HFFc6 (cell line): ENCODE data around the gene AMOTL1. TPM values are rescaled to one million over a fixed set of nuclear protein-coding genes. Genes with fewer than 3 reads are reported as not detected.
A peak's percentile ranks its signal among the peaks of the same experiment; 100 is the strongest.

Experiments
- DNase-seq: peaks from one replicate; pipeline ENCODE4 v3.0.0-alpha.2; 2018
- H3K27ac Mint-ChIP-seq: 2 replicates; pipeline ENCODE4 v1.8.0; 2020; ENCODE audit warnings: mild to moderate bottlenecking, mixed read lengths
- H3K27me3 Mint-ChIP-seq: 2 replicates; pipeline ENCODE4 v1.8.0; 2021; ENCODE audit warnings: mild to moderate bottlenecking, moderate library complexity, mixed read lengths; ENCODE audit not compliant: insufficient read depth
- H3K36me3 Mint-ChIP-seq: 2 replicates; pipeline ENCODE4 v1.8.0; 2021; ENCODE audit warnings: low read depth, mixed read lengths
- H3K4me1 Mint-ChIP-seq: 2 replicates; pipeline ENCODE4 v1.8.0; 2020; ENCODE audit warnings: low read depth, mixed read lengths
- H3K4me3 Mint-ChIP-seq: 2 replicates; pipeline ENCODE4 v1.8.0; 2020; ENCODE audit warnings: mild to moderate bottlenecking, moderate library complexity, mixed read lengths
- H3K9me3 Mint-ChIP-seq: 2 replicates; pipeline ENCODE4 v1.8.0; 2020; ENCODE audit warnings: mild to moderate bottlenecking, mixed read lengths
- total RNA-seq, 6 experiments: library from RNA; stranded (reverse); fragmentation: NEBNext Ultra II Directional; extraction: Animal tissue kit (Norgen Biotek cat#: 25700); gene quantifications; 2 replicates in 1 of 6; 3 replicates in 5 of 6; pipeline ENCODE4 v1.2.3, GENCODE V29; 2021
- TF ChIP-seq, protein P1 (sequence below): fragments of 200-600 bp; sonication (generic); IDR thresholded peaks from 2 replicates; pipeline ENCODE4 v1.5.0; 2021; ENCODE audit warnings: antibody characterized with exemption, mild to moderate bottlenecking

AMOTL1 gene
- total RNA-seq, 6 experiments from 2014 or later = 43.1 to 65.9 (median 48.4) TPM

DNA sequence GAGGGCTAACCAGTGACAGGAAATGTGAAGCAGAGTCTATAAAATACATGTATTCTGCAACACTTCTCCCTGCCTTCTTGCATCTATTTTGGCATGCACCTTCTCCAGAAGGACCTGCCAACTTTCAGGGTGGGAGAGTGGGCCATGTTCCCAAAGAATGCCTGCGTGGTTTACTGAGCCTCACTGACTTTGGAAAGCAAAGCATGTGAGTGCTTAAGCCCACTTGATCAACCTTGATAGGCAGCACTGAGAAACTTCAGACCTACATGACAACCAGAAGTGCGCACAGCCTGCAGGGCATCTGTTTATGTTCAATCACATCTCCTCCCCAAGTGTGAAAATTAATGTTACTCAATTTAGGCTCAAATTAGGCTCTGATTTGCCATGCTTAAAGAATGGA lies 69.2 kb downstream of the AMOTL1 start:
- DNase-seq = no peak
- H3K4me1 Mint-ChIP-seq = peaks cover 49% of the 10 kb centered on the region
- H3K9me3 Mint-ChIP-seq = no peaks in the 10 kb centered on the region
- H3K4me3 Mint-ChIP-seq = no peak overlapping the region
- peaks cover 23% of the 10 kb centered on the region for H3K36me3 Mint-ChIP-seq
- 0 out of 2 replicates have a peak, but pooled peaks cover 3% of the 10 kb centered on the region for H3K27me3 Mint-ChIP-seq
- no peak overlapping the region for H3K27ac Mint-ChIP-seq
- TF ChIP-seq, protein P1, sequence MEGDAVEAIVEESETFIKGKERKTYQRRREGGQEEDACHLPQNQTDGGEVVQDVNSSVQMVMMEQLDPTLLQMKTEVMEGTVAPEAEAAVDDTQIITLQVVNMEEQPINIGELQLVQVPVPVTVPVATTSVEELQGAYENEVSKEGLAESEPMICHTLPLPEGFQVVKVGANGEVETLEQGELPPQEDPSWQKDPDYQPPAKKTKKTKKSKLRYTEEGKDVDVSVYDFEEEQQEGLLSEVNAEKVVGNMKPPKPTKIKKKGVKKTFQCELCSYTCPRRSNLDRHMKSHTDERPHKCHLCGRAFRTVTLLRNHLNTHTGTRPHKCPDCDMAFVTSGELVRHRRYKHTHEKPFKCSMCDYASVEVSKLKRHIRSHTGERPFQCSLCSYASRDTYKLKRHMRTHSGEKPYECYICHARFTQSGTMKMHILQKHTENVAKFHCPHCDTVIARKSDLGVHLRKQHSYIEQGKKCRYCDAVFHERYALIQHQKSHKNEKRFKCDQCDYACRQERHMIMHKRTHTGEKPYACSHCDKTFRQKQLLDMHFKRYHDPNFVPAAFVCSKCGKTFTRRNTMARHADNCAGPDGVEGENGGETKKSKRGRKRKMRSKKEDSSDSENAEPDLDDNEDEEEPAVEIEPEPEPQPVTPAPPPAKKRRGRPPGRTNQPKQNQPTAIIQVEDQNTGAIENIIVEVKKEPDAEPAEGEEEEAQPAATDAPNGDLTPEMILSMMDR = no peak

GRCh38 chr11:94838027-94838731 lies 70.0 kb downstream of the AMOTL1 start:
- Mint-ChIP-seq H3K4me3 (no peak overlapping the region), H3K27ac (no peak overlapping the region), H3K4me1 (peaks cover 44% of the 10 kb centered on the region), H3K27me3 (0 out of 2 replicates have a peak, but pooled peaks cover 3% of the 10 kb centered on the region), H3K9me3 (no peaks in the 10 kb centered on the region), H3K36me3 (peaks cover 18% of the 10 kb centered on the region)
- no peak for DNase-seq
- TF ChIP-seq, protein P1 = no peak

DNA sequence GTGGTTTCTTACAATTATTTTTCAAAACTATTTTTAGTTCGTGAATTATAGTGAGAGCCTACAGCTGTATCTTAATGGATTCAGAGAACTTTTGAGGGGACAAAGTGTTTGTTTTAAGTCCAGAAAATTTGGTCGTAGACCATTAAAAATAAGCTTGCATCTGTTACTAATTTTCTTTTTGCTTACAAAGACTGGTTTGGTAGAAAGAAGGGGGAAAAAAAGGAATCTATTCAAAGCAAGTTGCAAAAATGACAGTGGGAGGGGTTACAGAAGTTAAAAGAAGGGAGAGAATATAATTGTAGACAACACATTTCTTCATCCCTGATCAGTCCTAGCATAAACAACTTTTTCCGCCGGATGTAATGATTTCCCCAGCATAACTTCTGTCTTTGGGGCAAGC lies 72.1 kb downstream of the AMOTL1 start:
- Mint-ChIP-seq H3K4me3 (no peak overlapping the region), H3K36me3 (peaks cover 12% of the 10 kb centered on the region; the same call in 1 of the 2 replicates), H3K9me3 (no peaks in the 10 kb centered on the region), H3K4me1 (peaks cover 30% of the 10 kb centered on the region), H3K27me3 (0 out of 2 replicates have a peak, but pooled peaks cover 3% of the 10 kb centered on the region), H3K27ac (no peak overlapping the region; the same call in 1 of the 2 replicates)
- TF ChIP-seq, protein P1 = no peak
- DNase-seq = no peak

DNA sequence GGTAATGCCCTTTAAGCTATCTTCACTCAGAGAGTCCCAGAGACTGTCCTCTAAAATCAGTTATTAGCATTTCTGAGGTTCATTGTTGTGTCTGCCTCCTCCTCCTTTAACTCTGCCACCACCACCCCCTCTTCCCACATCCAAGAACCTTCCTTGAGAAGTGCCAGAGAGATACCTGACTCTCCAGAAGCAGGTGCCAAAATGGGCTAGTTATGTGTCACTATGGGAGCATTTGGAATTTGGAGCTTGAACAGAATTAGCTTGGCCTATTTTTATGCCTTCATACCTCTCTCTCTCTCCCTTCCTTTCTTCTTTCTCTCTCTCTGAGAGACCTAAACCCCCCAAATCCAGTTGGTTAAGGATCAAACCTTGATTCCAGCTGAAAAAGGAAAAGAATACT lies 75.9 kb downstream of the AMOTL1 start:
- H3K36me3 Mint-ChIP-seq = 0 out of 2 replicates have a peak, but pooled peaks cover 5% of the 10 kb centered on the region
- TF ChIP-seq, protein P1 = no peak
- no peak overlapping the region for H3K27ac Mint-ChIP-seq
- H3K9me3 Mint-ChIP-seq = no peaks in the 10 kb centered on the region
- H3K4me3 Mint-ChIP-seq = no peak overlapping the region
- H3K4me1 Mint-ChIP-seq = peaks cover 19% of the 10 kb centered on the region
- H3K27me3 Mint-ChIP-seq = 0 out of 2 replicates have a peak, but pooled peaks cover 3% of the 10 kb centered on the region
- no peak for DNase-seq

- Mint-ChIP-seq H3K4me3 (no peak overlapping the region), H3K9me3 (no peaks in the 10 kb centered on the region), H3K36me3 (peaks cover 13% of the 10 kb centered on the region), H3K4me1 (peaks cover 19% of the 10 kb centered on the region), H3K27ac (peak overlapping the region; percentile 31; the same call in 1 of the 2 replicates), H3K27me3 (no peaks in the 10 kb centered on the region)
- peak; percentile 2 for DNase-seq
- TF ChIP-seq, protein P1 = no peak
Observed at GRCh38 chr11:94845622-94846021, 77.5 kb downstream of the AMOTL1 start.
